ENCODE measurements around the gene PEX16.

Gene PEX16

DNA sequence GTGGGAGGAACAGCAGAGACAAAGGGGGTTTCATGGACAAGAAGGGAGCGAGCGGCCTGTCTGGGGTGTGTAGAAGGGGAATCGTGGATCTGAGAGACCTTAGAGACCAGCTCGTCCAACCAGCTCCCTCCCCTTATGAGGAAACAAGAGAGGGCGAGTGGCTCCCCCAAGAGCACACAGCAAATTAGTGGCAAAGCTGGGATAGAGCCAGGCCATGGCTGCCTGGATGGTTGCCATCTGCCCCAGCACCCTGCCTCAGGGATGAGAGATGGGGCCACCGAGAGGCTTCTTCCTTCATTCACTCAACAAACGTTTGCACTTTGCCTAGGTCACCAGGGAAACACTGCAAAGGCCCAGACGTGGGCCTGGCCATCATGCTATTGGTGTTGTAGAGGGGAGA lies 28.1 kb downstream of the PEX16 start:
- 0 out of 2 replicates have a peak, but pooled peaks cover 7% of the 10 kb centered on the region for H3K27me3 ChIP-seq (ENCODE audit: control insufficient read depth, low read length)
- H3K9me3 ChIP-seq (ENCODE audit: control insufficient read depth, insufficient read depth, low read length) = no peaks in the 10 kb centered on the region
- H3K9me2 ChIP-seq (replicated peaks; ENCODE audit: control insufficient read depth, low read length) = no peaks in the 10 kb centered on the region
- no peak for TF ChIP-seq EZH2phosphoT487 (IDR thresholded peaks at IDR 0.05; ENCODE audit: borderline replicate concordance, low read length)
- TF ChIP-seq, protein P1, sequence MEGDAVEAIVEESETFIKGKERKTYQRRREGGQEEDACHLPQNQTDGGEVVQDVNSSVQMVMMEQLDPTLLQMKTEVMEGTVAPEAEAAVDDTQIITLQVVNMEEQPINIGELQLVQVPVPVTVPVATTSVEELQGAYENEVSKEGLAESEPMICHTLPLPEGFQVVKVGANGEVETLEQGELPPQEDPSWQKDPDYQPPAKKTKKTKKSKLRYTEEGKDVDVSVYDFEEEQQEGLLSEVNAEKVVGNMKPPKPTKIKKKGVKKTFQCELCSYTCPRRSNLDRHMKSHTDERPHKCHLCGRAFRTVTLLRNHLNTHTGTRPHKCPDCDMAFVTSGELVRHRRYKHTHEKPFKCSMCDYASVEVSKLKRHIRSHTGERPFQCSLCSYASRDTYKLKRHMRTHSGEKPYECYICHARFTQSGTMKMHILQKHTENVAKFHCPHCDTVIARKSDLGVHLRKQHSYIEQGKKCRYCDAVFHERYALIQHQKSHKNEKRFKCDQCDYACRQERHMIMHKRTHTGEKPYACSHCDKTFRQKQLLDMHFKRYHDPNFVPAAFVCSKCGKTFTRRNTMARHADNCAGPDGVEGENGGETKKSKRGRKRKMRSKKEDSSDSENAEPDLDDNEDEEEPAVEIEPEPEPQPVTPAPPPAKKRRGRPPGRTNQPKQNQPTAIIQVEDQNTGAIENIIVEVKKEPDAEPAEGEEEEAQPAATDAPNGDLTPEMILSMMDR (IDR thresholded peaks at IDR 0.05; ENCODE audit: low read depth, low read length, poor library complexity, severe bottlenecking) = no peak
- no peak overlapping the region for H3K4me2 ChIP-seq (ENCODE audit: low read length)
- H3K4me1 ChIP-seq (ENCODE audit: control insufficient read depth, low read length) = peaks cover 8% of the 10 kb centered on the region
- no peak overlapping the region for H3K4me3 ChIP-seq (ENCODE audit: low read length)
- 0 out of 2 replicates have a peak, but pooled peaks cover 5% of the 10 kb centered on the region for H4K20me1 ChIP-seq (ENCODE audit: control insufficient read depth, insufficient read depth, low read depth, low read length)
- H3K36me3 ChIP-seq (ENCODE audit: control insufficient read depth, low read length) = no peaks in the 10 kb centered on the region
- no peaks in the 10 kb centered on the region for H3K79me2 ChIP-seq (ENCODE audit: control insufficient read depth, low read length)
- no peak overlapping the region for H3K27ac ChIP-seq (ENCODE audit: low read depth, low read length)
- no peaks in the 10 kb centered on the region for H3F3A ChIP-seq (ENCODE audit: control insufficient read depth, insufficient read depth)

DNA sequence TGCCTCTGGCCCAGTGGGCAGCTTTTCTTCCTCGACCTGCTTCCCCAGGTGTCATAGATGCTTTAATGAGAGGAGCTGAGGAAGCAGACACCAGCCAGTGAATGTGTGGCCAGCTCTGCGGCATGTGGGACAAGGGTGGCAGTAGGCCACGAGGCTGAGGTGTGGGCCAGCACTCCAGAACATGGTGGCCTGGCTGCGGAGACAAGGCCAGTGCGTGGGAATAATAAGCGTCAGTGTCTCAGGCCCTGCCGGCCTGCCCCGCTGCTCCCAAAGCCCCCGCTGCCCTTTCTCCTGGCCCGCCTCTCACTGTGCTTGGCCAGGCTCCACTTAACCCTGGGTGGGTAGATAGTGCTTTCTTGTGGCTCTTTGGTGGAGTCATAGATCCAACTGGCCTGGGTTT lies 30.1 kb downstream of the PEX16 start:
- no peak overlapping the region for H3K4me3 ChIP-seq (ENCODE audit: low read length)
- H3K79me2 ChIP-seq (ENCODE audit: control insufficient read depth, low read length) = no peaks in the 10 kb centered on the region
- H3K4me2 ChIP-seq (ENCODE audit: low read length) = no peak overlapping the region
- no peaks in the 10 kb centered on the region for H3F3A ChIP-seq (ENCODE audit: control insufficient read depth, insufficient read depth)
- TF ChIP-seq, protein P1 (IDR thresholded peaks at IDR 0.05; ENCODE audit: low read depth, low read length, poor library complexity, severe bottlenecking) = no peak
- no peak for TF ChIP-seq EZH2phosphoT487 (IDR thresholded peaks at IDR 0.05; ENCODE audit: borderline replicate concordance, low read length)
- 0 out of 2 replicates have a peak, but pooled peaks cover 7% of the 10 kb centered on the region for H3K27me3 ChIP-seq (ENCODE audit: control insufficient read depth, low read length)
- 0 out of 2 replicates have a peak, but pooled peaks cover 5% of the 10 kb centered on the region for H4K20me1 ChIP-seq (ENCODE audit: control insufficient read depth, insufficient read depth, low read depth, low read length)
- H3K4me1 ChIP-seq (ENCODE audit: control insufficient read depth, low read length) = peaks cover 8% of the 10 kb centered on the region
- no peaks in the 10 kb centered on the region for H3K9me2 ChIP-seq (replicated peaks; ENCODE audit: control insufficient read depth, low read length)
- H3K27ac ChIP-seq (ENCODE audit: low read depth, low read length) = no peak overlapping the region
- no peaks in the 10 kb centered on the region for H3K9me3 ChIP-seq (ENCODE audit: control insufficient read depth, insufficient read depth, low read length)
- no peaks in the 10 kb centered on the region for H3K36me3 ChIP-seq (ENCODE audit: control insufficient read depth, low read length)

DNA sequence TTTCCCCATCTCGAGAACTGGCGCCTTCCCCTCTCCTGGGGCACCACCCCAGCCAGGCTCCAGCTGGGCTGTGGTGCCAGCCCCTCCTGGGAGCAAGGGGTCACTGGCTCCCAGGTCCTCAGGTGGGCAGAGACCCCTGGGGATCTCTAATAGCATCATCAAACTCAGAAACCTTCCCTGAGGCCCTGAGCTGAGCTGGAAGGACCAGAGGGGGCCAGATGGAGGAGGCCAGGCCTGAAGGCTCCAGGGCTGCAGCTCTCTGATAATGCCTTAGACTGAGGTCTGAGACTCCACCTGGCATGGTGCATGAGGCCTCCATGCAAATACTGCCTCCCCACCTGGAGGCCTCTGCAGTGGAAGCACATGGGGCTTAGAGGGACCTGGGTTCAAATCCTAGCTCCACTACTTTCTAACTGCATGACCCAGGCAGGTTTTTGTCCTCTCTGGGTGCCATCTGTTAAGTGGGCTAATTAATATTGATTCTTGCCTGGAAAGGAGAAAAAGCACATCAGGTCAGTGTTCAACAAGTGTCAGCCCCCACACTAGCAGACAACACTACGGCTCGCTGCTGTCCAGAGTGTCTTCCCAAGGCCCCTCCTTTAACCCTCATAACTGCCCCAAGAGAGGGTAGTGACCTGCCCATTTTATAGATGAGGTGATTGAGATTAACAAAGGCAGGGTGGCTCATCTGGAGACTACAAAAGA lies 30.7 kb downstream of the PEX16 start:
- no peaks in the 10 kb centered on the region for H3K9me2 ChIP-seq (replicated peaks; ENCODE audit: control insufficient read depth, low read length)
- no peak overlapping the region for H3K27ac ChIP-seq (ENCODE audit: low read depth, low read length)
- no peaks in the 10 kb centered on the region for H3K79me2 ChIP-seq (ENCODE audit: control insufficient read depth, low read length)
- 0 out of 2 replicates have a peak, but pooled peaks cover 5% of the 10 kb centered on the region for H4K20me1 ChIP-seq (ENCODE audit: control insufficient read depth, insufficient read depth, low read depth, low read length)
- no peak overlapping the region for H3K4me2 ChIP-seq (ENCODE audit: low read length)
- H3K9me3 ChIP-seq (ENCODE audit: control insufficient read depth, insufficient read depth, low read length) = no peaks in the 10 kb centered on the region
- H3K36me3 ChIP-seq (ENCODE audit: control insufficient read depth, low read length) = no peaks in the 10 kb centered on the region
- no peaks in the 10 kb centered on the region for H3F3A ChIP-seq (ENCODE audit: control insufficient read depth, insufficient read depth)
- no peak overlapping the region for H3K4me3 ChIP-seq (ENCODE audit: low read length)
- peaks cover 8% of the 10 kb centered on the region for H3K4me1 ChIP-seq (ENCODE audit: control insufficient read depth, low read length)
- 0 out of 2 replicates have a peak, but pooled peaks cover 7% of the 10 kb centered on the region for H3K27me3 ChIP-seq (ENCODE audit: control insufficient read depth, low read length)
- TF ChIP-seq, protein P1 (IDR thresholded peaks at IDR 0.05; ENCODE audit: low read depth, low read length, poor library complexity, severe bottlenecking) = no peak
- TF ChIP-seq EZH2phosphoT487 (IDR thresholded peaks at IDR 0.05; ENCODE audit: borderline replicate concordance, low read length) = no peak
